B cell (primary cell): Measurements from ENCODE around the gene TRPC1. TPM values are rescaled to one million over a fixed set of nuclear protein-coding genes. Genes with fewer than 3 reads are reported as not detected.
A peak's percentile ranks its signal among the peaks of the same experiment; 100 is the strongest.

Experiments used
- ATAC-seq: fragments of 200-7000 bp; cut with Tn5 transposase; one replicate; pipeline ENCODE4 v1.10.0; 2021; ENCODE audit warnings: low read depth, mild to moderate bottlenecking, moderate number of reproducible peaks, moderate library complexity
- CTCF ChIA-PET: fragments of 350-600 bp; sonication (Branson Sonifier 250); formaldehyde crosslinking; loops from one replicate; lab custom pipeline; 2021; ENCODE audit warnings: antibody characterized with exemption, inconsistent platforms; lab: Charles Lee
- POLR2A ChIA-PET: fragments of 350-600 bp; sonication (Branson Sonifier 250); formaldehyde crosslinking; loops from one replicate; lab custom pipeline; 2021; ENCODE audit warnings: antibody characterized with exemption; lab: Charles Lee
- DNase-seq: peaks from one replicate; pipeline ENCODE4 v3.0.0; 2013
- H2AFZ ChIP-seq: 2 replicates; pipeline ENCODE4 v1.6.1; 2012; ENCODE audit warnings: mild to moderate bottlenecking, low read depth, low read length; ENCODE audit not compliant: insufficient read depth, poor library complexity, severe bottlenecking
- H3K27ac ChIP-seq, 2 donors: 1 replicate in 1 of 2; 2 replicates in 1 of 2; pipeline ENCODE4 v1.5.1; 2012 to 2013; ENCODE audit warnings: low read length in 2 of 2, mild to moderate bottlenecking in 2 of 2, moderate library complexity in 1 of 2
- H3K27me3 ChIP-seq, 4 experiments: fragments of 200-600 bp in 1 of 4; sonication (generic) in 1 of 4; replicated peaks in 1 of 4; 1 replicate in 2 of 4; 2 replicates in 2 of 4; pipeline versions ENCODE4 v1.6.1 to v1.7.0; 2013 to 2016; ENCODE audit warnings: low read length in 3 of 4, mild to moderate bottlenecking in 2 of 4, mixed read lengths in 1 of 4, moderate library complexity in 1 of 4; ENCODE audit not compliant: insufficient read depth in 4 of 4, control insufficient read depth in 3 of 4; ENCODE audit errors: control extremely low read depth in 1 of 4
- H3K36me3 ChIP-seq, 2 experiments: replicated peaks in 1 of 2; 1 replicate in 1 of 2; 2 replicates in 1 of 2; pipeline versions ENCODE4 v1.6.1 to v1.7.1; 2013; ENCODE audit warnings: low read length in 1 of 2; ENCODE audit not compliant: insufficient read depth in 2 of 2, control insufficient read depth in 1 of 2; ENCODE audit errors: control extremely low read depth in 1 of 2, extremely low read depth in 1 of 2
- H3K4me1 ChIP-seq, 2 donors: fragments of 200-600 bp in 1 of 2; sonication (generic) in 1 of 2; 1 replicate in 1 of 2; 2 replicates in 1 of 2; pipeline versions ENCODE4 v1.5.1 to v1.6.1; 2013 to 2017; ENCODE audit warnings: low read length in 2 of 2; ENCODE audit not compliant: control insufficient read depth in 2 of 2, insufficient read depth in 2 of 2
- H3K4me2 ChIP-seq: replicated peaks from 2 replicates; pipeline ENCODE3; 2012; ENCODE audit warnings: mild to moderate bottlenecking, low read depth, low read length; ENCODE audit not compliant: poor library complexity, severe bottlenecking
- H3K4me3 ChIP-seq, 5 experiments: fragments of 200-600 bp in 1 of 5; sonication (generic) in 1 of 5; 1 replicate in 3 of 5; 2 replicates in 2 of 5; pipeline versions ENCODE4 v1.5.1 to v1.7.0; 2011 to 2016; ENCODE audit warnings: low read length in 4 of 5, mild to moderate bottlenecking in 4 of 5, low read depth in 2 of 5, control low read depth in 1 of 5, moderate library complexity in 1 of 5; ENCODE audit not compliant: insufficient read depth in 1 of 5; ENCODE audit errors: control extremely low read depth in 1 of 5, extremely low read depth in 1 of 5
- H3K79me2 ChIP-seq: fragments of 200-600 bp; sonication (generic); one replicate; pipeline ENCODE4 v1.6.0; 2016; ENCODE audit warnings: low read length; ENCODE audit not compliant: control insufficient read depth, insufficient read depth
- H3K9ac ChIP-seq: fragments of 200-600 bp; sonication (generic); 2 replicates; pipeline ENCODE4 v1.6.1; 2017; ENCODE audit warnings: mild to moderate bottlenecking, low read length, moderate library complexity
- H3K9me3 ChIP-seq, 3 donors: one replicate each; pipeline versions ENCODE4 v1.6.1 to v1.7.1; 2013; ENCODE audit warnings: low read length in 2 of 3; ENCODE audit not compliant: control insufficient read depth in 2 of 3, insufficient read depth in 1 of 3; ENCODE audit errors: control extremely low read depth in 1 of 3
- H4K20me1 ChIP-seq: 2 replicates; pipeline ENCODE4 v1.6.0; 2012; ENCODE audit warnings: mild to moderate bottlenecking, low read length; ENCODE audit not compliant: insufficient read depth, control insufficient read depth, poor library complexity, severe bottlenecking
- H3K27ac Mint-ChIP-seq: one replicate; pipeline ENCODE4 v1.8.0; 2021; ENCODE audit warnings: mixed read lengths
- H3K27me3 Mint-ChIP-seq: one replicate; pipeline ENCODE4 v1.8.0; 2021; ENCODE audit warnings: mixed read lengths
- H3K4me1 Mint-ChIP-seq: one replicate; pipeline ENCODE4 v1.8.0; 2021; ENCODE audit warnings: mixed read lengths
- H3K4me3 Mint-ChIP-seq: one replicate; pipeline ENCODE4 v1.8.0; 2021; ENCODE audit warnings: mixed read lengths
- H3K9me3 Mint-ChIP-seq: one replicate; pipeline ENCODE4 v1.8.0; 2022; ENCODE audit warnings: mixed read lengths; ENCODE audit not compliant: insufficient read depth
- EZH2 ChIP-seq: IDR thresholded peaks from 2 replicates; pipeline ENCODE4 v1.6.1; 2012; ENCODE audit warnings: borderline replicate concordance, low read depth, mild to moderate bottlenecking, moderate library complexity, low read length; ENCODE audit not compliant: insufficient read depth, poor library complexity, severe bottlenecking
- WGBS: methylation state at CpG from one replicate; pipeline ENCODE4 v1.1.5; 2013; ENCODE audit warnings: missing lambda C conversion rate; ENCODE audit not compliant: insufficient coverage; 5-methylcytosine and 5-hydroxymethylcytosine counted together
- intact Hi-C: fragments of 100-400 bp; cut with micrococcal nuclease; formaldehyde crosslinking; loops from one replicate; pipeline ENCODE4 v1.10.0; 2022
- polyA plus RNA-seq: library from polyadenylated mRNA; depleted of rRNA; stranded (reverse); fragments of >200 nt; gene quantifications from 2 replicates; pipeline ENCODE4 v1.2.3, GENCODE V29; 2012
- total RNA-seq, 2 donors: library from RNA; stranded (reverse); fragments of 120-200 nt in 1 of 2; gene quantifications; 1 replicate in 1 of 2; 2 replicates in 1 of 2; pipeline versions ENCODE4 v1.2.3 to v1.2.4, GENCODE V29; 2013 to 2022
- TF ChIP-seq, protein P1 (sequence below): fragments of 200-600 bp; IDR thresholded peaks from one replicate; pipeline ENCODE4 v1.8.0; 2022; ENCODE audit warnings: antibody characterized with exemption, mild to moderate bottlenecking

The TRPC1 gene
- total and polyA plus RNA-seq, 2 donors (not counting 1 experiment from before 2014, with no cell fraction given), result 2.0 to 3.8 TPM

DNA sequence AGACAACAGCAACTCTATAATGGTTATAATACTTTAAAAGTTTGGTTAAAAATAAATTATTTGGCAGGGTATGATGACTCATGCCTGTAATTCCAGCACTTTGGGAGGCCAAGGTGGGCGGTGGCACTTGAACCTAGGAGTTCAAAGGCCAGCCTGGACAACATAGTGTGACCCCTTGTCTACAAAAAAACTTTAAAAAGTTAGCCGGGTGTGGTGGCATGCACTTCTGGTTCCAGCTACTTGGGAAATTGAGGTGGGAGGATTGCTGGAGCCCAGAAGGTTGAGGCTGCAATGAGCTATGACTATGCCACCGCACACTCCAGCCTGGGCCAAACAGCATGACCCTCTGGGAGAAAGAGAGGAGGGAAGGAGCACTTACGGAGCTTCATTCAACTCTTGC is 7.7 kb upstream of the TRPC1 start:
- ATAC-seq (no peak), DNase-seq (no peak)
- H3K27ac ChIP-seq, result no peak overlapping the region
- H3K4me3 ChIP-seq, result no peak overlapping the region
- H3K4me2 ChIP-seq, result no peak overlapping the region
- intact Hi-C loops, result no loop called here
- no peaks in the 10 kb centered on the region for H3K4me1 ChIP-seq
- no peak for TF ChIP-seq EZH2
- TF ChIP-seq, protein P1, sequence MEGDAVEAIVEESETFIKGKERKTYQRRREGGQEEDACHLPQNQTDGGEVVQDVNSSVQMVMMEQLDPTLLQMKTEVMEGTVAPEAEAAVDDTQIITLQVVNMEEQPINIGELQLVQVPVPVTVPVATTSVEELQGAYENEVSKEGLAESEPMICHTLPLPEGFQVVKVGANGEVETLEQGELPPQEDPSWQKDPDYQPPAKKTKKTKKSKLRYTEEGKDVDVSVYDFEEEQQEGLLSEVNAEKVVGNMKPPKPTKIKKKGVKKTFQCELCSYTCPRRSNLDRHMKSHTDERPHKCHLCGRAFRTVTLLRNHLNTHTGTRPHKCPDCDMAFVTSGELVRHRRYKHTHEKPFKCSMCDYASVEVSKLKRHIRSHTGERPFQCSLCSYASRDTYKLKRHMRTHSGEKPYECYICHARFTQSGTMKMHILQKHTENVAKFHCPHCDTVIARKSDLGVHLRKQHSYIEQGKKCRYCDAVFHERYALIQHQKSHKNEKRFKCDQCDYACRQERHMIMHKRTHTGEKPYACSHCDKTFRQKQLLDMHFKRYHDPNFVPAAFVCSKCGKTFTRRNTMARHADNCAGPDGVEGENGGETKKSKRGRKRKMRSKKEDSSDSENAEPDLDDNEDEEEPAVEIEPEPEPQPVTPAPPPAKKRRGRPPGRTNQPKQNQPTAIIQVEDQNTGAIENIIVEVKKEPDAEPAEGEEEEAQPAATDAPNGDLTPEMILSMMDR, result no peak
- no peaks in the 10 kb centered on the region for H4K20me1 ChIP-seq
- H2AFZ ChIP-seq, result no peak overlapping the region
- WGBS, result 79% methylated on average over 2 of the region's 4 CpGs
- no peaks in the 10 kb centered on the region for H3K9me3 ChIP-seq
- Mint-ChIP-seq H3K27ac (no peak overlapping the region), H3K4me3 (no peak overlapping the region), H3K27me3 (peaks cover 40% of the 10 kb centered on the region), H3K9me3 (no peaks in the 10 kb centered on the region), H3K4me1 (no peaks in the 10 kb centered on the region)
- peaks cover 0 to 4% (median 0%) of the 10 kb centered on the region in 4 experiments for H3K27me3 ChIP-seq
- H3K79me2 ChIP-seq, result no peaks in the 10 kb centered on the region
- no peaks in the 10 kb centered on the region for H3K36me3 ChIP-seq
- H3K9ac ChIP-seq, result no peak overlapping the region
- POLR2A ChIA-PET, result no interaction called here
- CTCF ChIA-PET, result no interaction called here

DNA sequence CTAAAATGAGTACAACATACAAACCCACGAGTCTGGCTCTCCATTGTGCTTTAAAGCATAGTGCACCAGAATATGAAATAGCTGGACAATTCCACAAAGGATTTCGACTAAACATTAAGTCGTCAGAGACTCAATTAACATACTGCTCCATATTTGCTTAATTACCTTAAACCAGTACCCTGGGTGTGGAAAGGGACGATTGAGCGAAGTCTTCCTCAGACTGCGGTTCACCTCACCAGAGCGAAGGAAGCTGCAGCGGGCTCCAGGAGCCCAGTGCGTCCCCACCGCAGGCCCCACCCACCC is 218 bp upstream of the TRPC1 start:
- Mint-ChIP-seq H3K27ac (no peak overlapping the region), H3K27me3 (peaks cover 38% of the 10 kb centered on the region), H3K9me3 (no peaks in the 10 kb centered on the region), H3K4me1 (peaks cover 13% of the 10 kb centered on the region), H3K4me3 (peak overlapping the region; percentile 92)
- TF ChIP-seq EZH2, result no peak
- TF ChIP-seq, protein P1, result no peak
- Histone ChIP-seq H3K9ac (peak overlapping the region; percentile 76), H2AFZ (no peak overlapping the region), H3K4me2 (peak overlapping the region; percentile 97), H3K79me2 (no peaks in the 10 kb centered on the region), H3K4me3 (peak overlapping the region; percentile 25 to 76 (median 65)), H3K27ac (no peak overlapping the region), H4K20me1 (no peaks in the 10 kb centered on the region), H3K4me1 (peaks cover 8 to 11% of the 10 kb centered on the region in 2 donors), H3K27me3 (peaks cover 0 to 13% (median 10%) of the 10 kb centered on the region in 4 experiments), H3K36me3 (no peaks in the 10 kb centered on the region), H3K9me3 (peaks cover 0 to 7% (median 1%) of the 10 kb centered on the region in 3 donors)
- ATAC-seq, result no peak
- ChIA-PET CTCF (no interaction called here), POLR2A (interaction anchor here (0.7 to 1.0 kb wide), 2 partner anchors 14 to 276 kb away, joined by 3 read pairs; partner anchors contain the start of gene XRN1)
- WGBS, result 0% methylated on average over 5 of the region's 10 CpGs
- no peak for DNase-seq
- intact Hi-C loops, result loop anchor here (5.0 kb wide), 3 partner anchors 126 to 926 kb away; partner anchors contain the start of genes PLS1 and XRN1
